HS-27A (cell line): Measurements from ENCODE around the gene CPEB1.

Source experiments
- DNase-seq: peaks from one replicate; pipeline ENCODE4 v3.0.0-alpha.2; 2012; ENCODE audit warnings: low read depth, missing footprints

The CPEB1 gene

DNA sequence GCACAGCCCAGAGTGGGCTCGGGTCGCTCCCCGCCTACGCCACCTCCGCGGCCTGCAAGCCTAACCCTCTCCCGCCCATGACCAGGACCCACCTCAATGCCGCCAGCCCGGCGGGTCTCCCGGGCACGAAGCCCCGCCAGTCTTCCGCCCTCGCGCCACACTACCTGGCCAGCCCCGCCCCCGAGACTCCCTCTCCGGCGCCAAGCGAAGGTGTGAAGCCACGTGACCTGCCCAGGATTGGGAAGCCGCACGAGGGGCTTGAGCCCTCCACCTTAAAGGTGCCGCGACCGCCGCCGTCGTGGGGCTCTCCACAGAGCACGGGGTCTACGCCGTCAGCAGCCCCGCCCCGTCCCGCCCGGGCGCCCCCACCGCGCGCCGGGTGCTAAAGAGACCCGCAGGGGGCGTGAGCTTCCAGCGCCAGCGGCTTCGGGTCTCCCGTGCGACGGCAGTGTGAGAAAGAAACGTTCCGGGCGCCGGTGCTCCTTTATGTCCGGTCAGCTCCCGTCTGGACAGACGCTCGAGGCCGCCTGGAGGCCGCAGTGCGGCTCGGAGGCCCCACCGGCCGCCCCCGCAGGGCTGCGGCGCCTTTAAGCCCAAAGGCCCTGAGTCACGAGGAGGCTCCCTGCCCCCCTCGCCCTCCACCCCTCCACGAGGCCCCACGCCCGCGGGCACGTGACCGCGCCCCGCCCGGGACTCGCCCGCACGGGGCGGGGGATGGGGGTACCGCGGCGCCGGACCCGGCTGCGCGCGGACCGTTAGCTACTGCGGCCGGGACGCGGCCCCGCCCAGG, at the start of gene CPEB1:
Gene CPEB1, minus strand, starts transcription at position 319 of the 790 bp plus-strand sequence. CDS start 18,904 bp downstream, outside the sequence.
- DNase-seq: peak; percentile 67

- DNase-seq: no peak
These were observed 45.0 kb upstream of the CPEB1 start for GRCh38 chr15:82692171-82692570.

DNA sequence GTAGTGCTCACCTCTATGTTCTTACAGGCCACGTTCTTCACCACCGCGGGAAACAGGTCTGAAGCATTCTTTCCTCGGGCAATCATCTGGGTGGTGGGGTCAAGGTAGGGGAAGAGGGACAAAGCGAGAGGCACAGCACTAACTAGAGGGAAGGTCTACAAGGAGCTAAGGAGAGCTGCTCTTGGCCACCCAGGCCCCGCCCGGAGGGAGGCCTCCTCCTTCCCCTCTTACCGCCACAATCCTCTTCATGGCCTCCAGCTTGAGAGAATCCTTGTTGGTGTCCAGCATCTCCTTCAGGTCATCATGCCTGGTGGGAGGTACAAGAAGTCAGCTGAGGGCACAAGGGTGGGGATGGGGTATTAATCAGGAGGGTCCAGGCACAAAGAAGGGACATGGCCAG, 42.0 kb upstream of the CPEB1 start:
- no peak for DNase-seq

DNA sequence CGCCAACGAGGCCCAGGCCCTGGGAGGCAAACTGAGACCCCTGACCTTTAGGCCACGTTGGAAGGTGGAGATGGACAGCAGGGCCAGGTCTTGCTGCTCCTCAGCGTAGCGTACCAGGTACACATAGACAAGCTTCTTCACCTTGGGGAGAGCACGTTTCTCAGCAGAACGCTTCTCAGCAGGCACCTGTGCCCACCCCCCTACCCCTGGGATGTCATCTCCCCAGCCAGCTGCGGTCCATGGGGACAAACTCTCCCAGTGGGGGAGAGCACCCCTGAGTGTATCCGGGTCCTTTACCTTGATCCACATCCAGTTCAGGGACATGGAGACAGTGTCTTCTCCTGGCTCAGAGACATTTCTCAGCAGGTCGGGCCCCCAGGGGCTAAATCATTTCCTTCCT, 41.5 kb upstream of the CPEB1 start:
- no peak for DNase-seq

GRCh38 chr15:82681371-82681770, 34.2 kb upstream of the CPEB1 start:
- no peak for DNase-seq

- no peak for DNase-seq
These were observed 33.3 kb upstream of the CPEB1 start for GRCh38 chr15:82680200-82681102.

- DNase-seq: no peak
These were observed 32.5 kb upstream of the CPEB1 start for GRCh38 chr15:82679626-82680199.

- no peak for DNase-seq
These were observed 30.7 kb upstream of the CPEB1 start for GRCh38 chr15:82677720-82678323.

GRCh38 chr15:82674873-82675272, 27.7 kb upstream of the CPEB1 start:
- DNase-seq: no peak

GRCh38 chr15:82670699-82671098, 23.5 kb upstream of the CPEB1 start:
- DNase-seq: no peak

- DNase-seq: no peak
These were observed 19.4 kb upstream of the CPEB1 start for GRCh38 chr15:82666606-82667005.

DNA sequence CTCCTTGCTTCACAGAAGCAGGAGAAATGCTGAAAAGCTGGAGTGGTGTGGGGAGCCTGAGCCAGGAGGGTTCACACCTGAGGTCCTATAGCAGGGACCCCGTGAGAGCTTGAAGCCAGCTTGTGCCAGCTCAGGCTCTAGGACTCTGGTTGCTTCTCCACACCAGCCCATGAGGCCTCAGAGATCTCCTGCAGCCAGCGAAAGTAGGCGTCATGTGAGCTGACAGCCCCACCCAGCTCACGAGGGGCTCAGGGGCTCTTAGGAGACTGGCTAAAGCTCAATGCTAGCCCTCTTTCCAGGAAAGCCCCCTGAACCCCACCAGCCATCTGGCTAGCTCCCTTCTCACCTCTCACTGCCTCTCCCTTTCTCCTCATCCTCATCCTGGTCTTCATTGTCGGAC, 16.9 kb upstream of the CPEB1 start:
- DNase-seq: no peak

- peak; percentile 17 for DNase-seq
These were observed 16.0 kb upstream of the CPEB1 start for GRCh38 chr15:82663186-82663600.

DNA sequence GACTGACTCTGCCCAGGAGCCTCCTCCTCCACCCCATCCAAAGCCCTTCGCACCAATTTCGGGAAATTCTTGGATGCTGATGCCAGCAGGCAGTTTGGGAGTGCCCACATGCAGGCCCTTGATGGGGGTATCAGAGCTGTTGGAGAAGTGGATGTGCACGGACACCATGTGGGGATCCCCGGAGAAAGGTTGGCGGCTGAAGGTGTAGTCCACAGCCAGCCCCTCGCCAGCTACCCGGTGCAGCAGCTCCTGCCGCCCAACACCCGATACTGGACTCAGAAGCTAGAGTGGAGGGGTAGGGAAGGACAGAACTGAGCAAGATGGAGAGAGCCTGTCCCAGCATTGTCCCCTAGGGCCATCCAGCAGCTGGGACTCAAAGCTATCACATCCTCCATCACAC, 15.5 kb upstream of the CPEB1 start:
- DNase-seq: no peak

DNA sequence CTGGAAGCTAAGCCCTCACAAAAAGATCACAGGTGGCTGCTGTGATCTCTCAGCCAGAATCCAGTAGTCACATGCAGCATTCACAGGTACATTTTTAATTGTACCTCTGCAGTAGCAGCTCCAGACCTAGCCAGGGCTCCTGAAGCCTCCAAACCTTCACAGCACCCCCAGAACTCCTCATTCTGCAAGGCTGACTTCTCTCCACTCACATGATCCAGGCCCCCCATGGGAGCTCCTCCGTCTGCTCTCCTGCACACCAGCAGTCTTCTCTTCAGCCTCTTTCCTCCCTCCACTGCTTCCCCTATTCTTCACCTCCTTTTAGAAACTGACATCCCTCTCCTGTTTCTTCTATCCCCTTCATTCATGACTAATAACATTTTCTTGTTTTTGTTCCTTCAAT, 13.2 kb upstream of the CPEB1 start:
- DNase-seq: no peak

DNA sequence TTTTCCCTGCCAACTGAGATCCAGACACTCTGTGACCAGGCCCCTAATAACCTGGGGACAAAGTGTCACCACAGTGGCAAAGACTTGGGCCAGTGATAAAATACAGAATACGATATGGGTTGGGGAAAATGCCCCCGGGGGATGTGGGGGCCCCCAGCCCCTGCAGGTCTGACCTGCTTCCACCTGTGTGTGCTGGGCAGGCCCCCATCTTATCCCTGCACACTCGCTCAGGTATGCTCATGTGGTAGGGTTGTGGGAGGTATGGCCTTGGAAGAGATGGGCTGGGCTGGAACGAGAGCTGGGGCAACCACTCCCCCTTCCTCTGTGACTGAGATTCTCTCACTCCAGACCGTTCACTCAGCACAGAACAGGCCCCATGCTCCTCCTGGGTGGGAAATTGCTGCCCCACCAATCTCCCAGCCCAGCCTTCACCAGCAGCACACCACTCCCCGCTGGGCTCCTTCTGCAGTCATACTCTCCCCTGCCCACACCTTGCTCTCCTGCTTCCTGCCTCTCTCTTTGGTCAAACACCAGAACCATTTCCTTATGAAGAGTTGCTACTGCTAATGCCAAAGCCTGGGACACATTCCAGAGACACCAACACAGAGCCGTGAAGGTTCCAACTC, 9.6 kb upstream of the CPEB1 start:
- DNase-seq: no peak

DNA sequence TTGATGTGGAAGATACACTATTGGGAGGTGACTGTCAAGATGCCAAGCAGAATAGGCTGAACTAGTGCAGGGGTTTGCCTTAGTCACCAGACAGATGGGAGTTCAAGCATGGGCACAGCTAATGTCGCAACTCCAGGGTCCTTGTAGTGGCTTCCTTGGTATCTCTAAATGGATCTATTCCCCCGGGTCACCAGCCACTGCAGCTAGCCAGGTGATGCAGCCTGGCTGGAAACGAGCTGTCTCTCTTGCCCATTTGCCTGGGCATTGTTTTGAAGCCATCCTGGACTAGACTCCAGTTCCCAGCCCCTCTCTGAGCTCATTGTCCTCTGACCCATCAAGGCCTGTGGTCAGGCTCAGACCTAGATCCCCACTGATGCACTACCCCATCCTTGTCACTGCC, 8.4 kb upstream of the CPEB1 start:
- no peak for DNase-seq

- no peak for DNase-seq
These were observed 6.5 kb upstream of the CPEB1 start for GRCh38 chr15:82653483-82654168.

DNA sequence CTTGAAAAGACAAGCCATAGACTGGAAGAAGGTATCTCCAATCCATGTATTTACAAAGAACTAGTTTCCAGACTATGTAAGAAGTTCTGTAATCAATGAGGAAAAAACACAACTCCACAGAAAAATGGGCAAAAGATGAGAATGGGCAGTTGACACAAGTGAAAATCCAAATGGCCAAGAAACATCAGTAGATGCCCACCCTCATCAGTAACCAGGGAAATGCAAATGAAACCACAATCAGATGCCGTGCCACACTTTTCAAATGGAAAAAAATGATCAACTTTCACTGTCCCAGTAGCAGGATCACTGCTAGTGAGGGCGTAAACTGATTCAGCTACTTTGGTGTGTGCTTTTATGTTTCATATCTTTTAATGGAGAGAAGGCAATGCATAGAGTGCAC, 4.5 kb upstream of the CPEB1 start:
- no peak for DNase-seq

GRCh38 chr15:82650046-82650670, 3.0 kb upstream of the CPEB1 start:
- DNase-seq: no peak
